K562 (cell line): ENCODE results near the gene LY6G6D. TPM values are rescaled to one million over a fixed set of nuclear protein-coding genes. Genes with fewer than 3 reads are reported as not detected.

Source experiments
- ATF7 ChIP-seq: fragments of 450-650 bp; IDR thresholded peaks from 2 replicates; pipeline ENCODE4 v1.7.1; 2014; ENCODE audit warnings: mild to moderate bottlenecking, moderate library complexity
- BRD4 ChIP-seq: fragments of 200-600 bp; sonication (generic); IDR thresholded peaks from 2 replicates; pipeline ENCODE4 v1.6.1; 2017; ENCODE audit warnings: inconsistent platforms
- CGGBP1 ChIP-seq: fragments of 250-450 bp; sonication (Bioruptor Pico); IDR thresholded peaks from 2 replicates; pipeline ENCODE4 v1.9.0; 2021; ENCODE audit warnings: mild to moderate bottlenecking
- CHD2 ChIP-seq: IDR thresholded peaks from 2 replicates; pipeline ENCODE4 v1.6.1; 2011; ENCODE audit warnings: low read depth, low read length
- COPS2 ChIP-seq: fragments of 450-650 bp; conservative IDR thresholded peaks from 2 replicates; pipeline ENCODE4 v1.6.1; 2016; ENCODE audit warnings: mild to moderate bottlenecking, moderate library complexity
- DIDO1 ChIP-seq: fragments of 450-650 bp; IDR thresholded peaks from 2 replicates; pipeline ENCODE4 v1.6.1; 2016; ENCODE audit warnings: low read depth, missing biosample characterization, missing genetic modification characterization
- EHMT2 ChIP-seq: fragments of 450-650 bp; IDR thresholded peaks from 2 replicates; pipeline ENCODE4 v1.6.1; 2018; ENCODE audit warnings: antibody characterized with exemption
- ETS1 ChIP-seq: conservative IDR thresholded peaks from 2 replicates; pipeline ENCODE4 v1.6.1; 2011; ENCODE audit warnings: low read depth, mild to moderate bottlenecking, low read length; ENCODE audit not compliant: control insufficient read depth
- FOS ChIP-seq: IDR thresholded peaks from 3 replicates; pipeline ENCODE4 v1.6.1; 2011; ENCODE audit not compliant: insufficient read length; ENCODE audit errors: extremely low read depth
- HCFC1 ChIP-seq: IDR thresholded peaks from 2 replicates; pipeline ENCODE4 v1.6.1; 2012; ENCODE audit warnings: low read depth, low read length, improper control_type of control experiment
- KAT2B ChIP-seq: IDR thresholded peaks from one replicate; pipeline ENCODE4 v1.6.1; 2012; ENCODE audit warnings: low read depth, mild to moderate bottlenecking, control low read depth, inconsistent platforms, low read length, moderate library complexity
- MXI1 ChIP-seq: IDR thresholded peaks from 2 replicates; pipeline ENCODE4 v1.6.1; 2011; ENCODE audit warnings: low read depth, mild to moderate bottlenecking, improper control_type of control experiment, low read length
- NR2C2 ChIP-seq, 2 experiments: fragments of 200-800 bp in 1 of 2; sonication (Bioruptor generic) in 1 of 2; sonication (generic) in 1 of 2; formaldehyde crosslinking in 1 of 2; IDR thresholded peaks; 2 replicates each; pipeline versions ENCODE4 v1.6.1 to v1.8.0; 2016 to 2022; ENCODE audit warnings: mild to moderate bottlenecking in 1 of 2, missing compliant biosample characterization in 1 of 2, missing genetic modification characterization in 1 of 2, missing genetic modification reagents in 1 of 2
- NRF1 ChIP-seq, 2 experiments: fragments of 450-650 bp; IDR thresholded peaks in 1 of 2; conservative IDR thresholded peaks in 1 of 2; 2 replicates each; pipeline ENCODE4 v1.6.1; 2014; ENCODE audit warnings: mild to moderate bottlenecking in 2 of 2
- POLR3A ChIP-seq: IDR thresholded peaks from 2 replicates; pipeline ENCODE4 v1.6.1; 2011; ENCODE audit warnings: borderline replicate concordance, mild to moderate bottlenecking, moderate library complexity; ENCODE audit not compliant: insufficient read length, insufficient read depth; ENCODE audit errors: extremely low read depth
- RFX7 ChIP-seq: fragments of 250-450 bp; sonication (Bioruptor Pico); IDR thresholded peaks from 2 replicates; pipeline ENCODE4 v1.5.1; 2021; ENCODE audit warnings: mild to moderate bottlenecking
- STAT5B ChIP-seq: fragments of 250-450 bp; sonication (Bioruptor Pico); IDR thresholded peaks from 2 replicates; pipeline ENCODE4 v1.8.0; 2021; ENCODE audit warnings: mild to moderate bottlenecking, inconsistent platforms
- TAF7 ChIP-seq: fragments of 450-650 bp; IDR thresholded peaks from 2 replicates; pipeline ENCODE4 v1.6.1; 2016; ENCODE audit warnings: missing genetic modification characterization, missing compliant biosample characterization
- TBP ChIP-seq: optimal IDR thresholded peaks from 2 replicates; pipeline ENCODE3; 2011; ENCODE audit warnings: low read depth, low read length, improper control_type of control experiment
- TFAP4 ChIP-seq: sonication (generic); formaldehyde crosslinking; IDR thresholded peaks from 2 replicates; pipeline ENCODE4 v1.8.0; 2022; ENCODE audit warnings: missing genetic modification reagents, mild to moderate bottlenecking, moderate library complexity, borderline replicate concordance
- ZBTB2 ChIP-seq: fragments of 450-650 bp; IDR thresholded peaks from 2 replicates; pipeline ENCODE4 v1.6.1; 2016; ENCODE audit warnings: antibody characterized with exemption
- ZC3H11A ChIP-seq: IDR thresholded peaks from 2 replicates; pipeline ENCODE4 v1.6.1; 2012; ENCODE audit warnings: low read depth, low read length, improper control_type of control experiment
- ZNF655 ChIP-seq: fragments of 250-450 bp; sonication (Bioruptor Pico); IDR thresholded peaks from 2 replicates; pipeline ENCODE4 v1.5.0; 2021
- polyA plus RNA-seq, 8 experiments: library from polyadenylated mRNA; depleted of rRNA in 4 of 8; stranded (reverse) in 5 of 8; unstranded in 3 of 8; fragments of >200 nt; fragmentation: Nextera tagmentation in 2 of 8; fragmentation: Illumina TruSeq in 1 of 8; extraction: Ambion mirVana in 2 of 8; extraction: Trizol in 1 of 8; gene quantifications; 2 replicates each; pipeline versions ENCODE4 v1.2.1 to v1.2.3, GENCODE V29; 2011 to 2014; ENCODE audit warnings: inconsistent platforms in 1 of 8, missing spikeins in 1 of 8
- total RNA-seq, 7 experiments: library from RNA; depleted of rRNA in 6 of 7; stranded (reverse); fragments of >200 nt in 6 of 7; fragmentation: Illumina TruSeq in 2 of 7; extraction: Trizol in 2 of 7; gene quantifications; 2 replicates each; pipeline versions ENCODE4 v1.2.1 to v1.2.3, GENCODE V29; 2011 to 2021; ENCODE audit warnings: low replicate concordance in 1 of 7

The LY6G6D gene
- total and polyA plus RNA-seq, 9 of the 15 experiments (the other 6 are each of a cell fraction or from before 2014, with no cell fraction given), result 0.30 to 0.38 TPM; not detected in 7

- TF ChIP-seq NR2C2 (CRISPR knock-in tag; IDR thresholded peaks at IDR 0.05), result 0 out of 2 replicates have a peak, but pooled peaks have one; percentile 38
- no peak for TF ChIP-seq NR2C2 (tag; IDR thresholded peaks at IDR 0.05)
- TF ChIP-seq TFAP4, result no peak
- TF ChIP-seq KAT2B, result no peak
- TF ChIP-seq MXI1, result 0 out of 2 replicates have a peak, but pooled peaks have one; percentile 46
- peak; percentile 39 to 48; a peak in 1 of 4 replicates for TF ChIP-seq NRF1 (conservative IDR thresholded peaks at IDR 0.05 in 1 of 2, IDR thresholded peaks at IDR 0.05 in 1 of 2)
- TF ChIP-seq CHD2, result no peak
- no peak for TF ChIP-seq ETS1
- TF ChIP-seq CGGBP1 (CRISPR knock-in tag), result peak; percentile 22
- TF ChIP-seq RFX7 (CRISPR knock-in tag), result 0 out of 2 replicates have a peak, but pooled peaks have one; percentile 9
- peak; percentile 4 for TF ChIP-seq TAF7 (tag)
- TF ChIP-seq BRD4, result peak; percentile 99
- TF ChIP-seq DIDO1 (tag), result no peak; the same call in 1 of the 2 replicates
- TF ChIP-seq ZBTB2, result peak; percentile 29; the same call in 1 of the 2 replicates
- no peak for TF ChIP-seq COPS2
- 0 out of 2 replicates have a peak, but pooled peaks have one; percentile 58 for TF ChIP-seq HCFC1
- no peak for TF ChIP-seq FOS
- peak; percentile 72 for TF ChIP-seq EHMT2
- TF ChIP-seq ATF7, result no peak
- TF ChIP-seq ZNF655 (CRISPR knock-in tag), result no peak
- TF ChIP-seq TBP, result peak; percentile 93
- TF ChIP-seq STAT5B (CRISPR knock-in tag), result no peak
- TF ChIP-seq ZC3H11A, result no peak
- TF ChIP-seq POLR3A, result no peak
Measured at GRCh38 chr6:31737991-31738979, 23.1 kb downstream of the LY6G6D start (continued).
